Endothelial cell of umbilical vein (primary cell): ENCODE results near the gene GPR107. TPM values are rescaled to one million over a fixed set of nuclear protein-coding genes. Genes with fewer than 3 reads are reported as not detected.

Experiments
- BruUV-seq: library from RNA; stranded (reverse); fragments of 400-500 nt; replicated peaks from 2 replicates; lab custom pipeline; 2021; lab: Mats Ljungman, UMichigan
- CTCF ChIA-PET: fragments of 300-600, 350-600 bp; sonication (Branson Sonifier 250); formaldehyde crosslinking; loops from one replicate; lab custom pipeline; 2021; ENCODE audit warnings: antibody characterized with exemption, inconsistent platforms; lab: Charles Lee
- POLR2A ChIA-PET: fragments of 300-600, 350-600 bp; sonication (Branson Sonifier 250); formaldehyde crosslinking; loops from one replicate; lab custom pipeline; 2021; ENCODE audit warnings: antibody characterized with exemption, inconsistent platforms; lab: Charles Lee
- DNase-seq: peaks from one replicate; pipeline ENCODE4 v3.0.0-alpha.2; 2011; ENCODE audit warnings: low read depth, low spot score
- FAIRE-seq: peaks from 2 replicates; lab custom pipeline; 2011; peaks lifted over from hg19 to GRCh38; lab: Jason Lieb, UNC
- H2AFZ ChIP-seq: 2 replicates; pipeline ENCODE4 v1.6.0; 2012; ENCODE audit warnings: low read depth, low read length, control low read depth, inconsistent platforms
- H3K27ac ChIP-seq: 2 replicates; pipeline ENCODE4 v1.5.1; 2011; ENCODE audit warnings: low read depth, mild to moderate bottlenecking, control low read depth, low read length, moderate library complexity; ENCODE audit not compliant: insufficient read depth
- H3K27me3 ChIP-seq, 2 experiments: 2 replicates each; pipeline versions ENCODE4 v1.6.0 to v1.6.1; 2011; ENCODE audit warnings: low read length in 2 of 2, mixed read lengths in 1 of 2; ENCODE audit not compliant: control insufficient read depth in 2 of 2, insufficient read depth in 2 of 2
- H3K36me3 ChIP-seq, 2 experiments: 2 replicates in 1 of 2; 3 replicates in 1 of 2; pipeline ENCODE4 v1.5.1; 2011; ENCODE audit warnings: low read length in 2 of 2, mild to moderate bottlenecking in 1 of 2, moderate library complexity in 1 of 2; ENCODE audit not compliant: control insufficient read depth in 2 of 2, insufficient read depth in 2 of 2; ENCODE audit errors: extremely low read depth in 1 of 2
- H3K4me1 ChIP-seq: 3 replicates; pipeline ENCODE4 v1.5.1; 2011; ENCODE audit warnings: mild to moderate bottlenecking, low read length; ENCODE audit not compliant: control insufficient read depth, insufficient read depth; ENCODE audit errors: extremely low read depth
- H3K4me2 ChIP-seq: 2 replicates; pipeline ENCODE4 v1.6.1; 2011; ENCODE audit warnings: low read length, control low read depth, mixed read lengths; ENCODE audit not compliant: insufficient read depth
- H3K4me3 ChIP-seq, 3 experiments: fragments of 200-600 bp in 1 of 3; sonication (generic), shearing (Covaris generic) in 1 of 3; replicated peaks in 1 of 3; 2 replicates each; pipeline ENCODE4 v1.5.1; 2011 to 2016; ENCODE audit warnings: control low read depth in 3 of 3, low read length in 3 of 3, mild to moderate bottlenecking in 2 of 3, inconsistent platforms in 1 of 3, low read depth in 1 of 3, moderate library complexity in 1 of 3; ENCODE audit not compliant: insufficient read depth in 1 of 3
- H3K79me2 ChIP-seq: 2 replicates; pipeline ENCODE4 v1.6.0; 2012; ENCODE audit warnings: low read length, inconsistent platforms; ENCODE audit not compliant: control insufficient read depth, insufficient read depth
- H3K9ac ChIP-seq: replicated peaks from 2 replicates; pipeline ENCODE3; 2011; ENCODE audit warnings: low read length, control low read depth; ENCODE audit not compliant: insufficient read depth; ENCODE audit errors: extremely low read depth
- H3K9me1 ChIP-seq: replicated peaks from 3 replicates; pipeline ENCODE4 v1.6.0; 2011; ENCODE audit warnings: mild to moderate bottlenecking, low read length; ENCODE audit not compliant: control insufficient read depth, insufficient read depth; ENCODE audit errors: extremely low read depth
- H3K9me3 ChIP-seq: replicated peaks from 2 replicates; pipeline ENCODE4 v1.5.1; 2012; ENCODE audit warnings: low read length, inconsistent platforms; ENCODE audit not compliant: control insufficient read depth, insufficient read depth
- H4K20me1 ChIP-seq: replicated peaks from 2 replicates; pipeline ENCODE3; 2011; ENCODE audit warnings: mild to moderate bottlenecking, low read length; ENCODE audit not compliant: control insufficient read depth, insufficient read depth; ENCODE audit errors: extremely low read depth
- EZH2 ChIP-seq: IDR thresholded peaks from 2 replicates; pipeline ENCODE4 v1.6.1; 2012; ENCODE audit warnings: borderline replicate concordance, low read depth, mild to moderate bottlenecking, moderate library complexity, low read length, inconsistent platforms; ENCODE audit not compliant: severe bottlenecking
- FOS ChIP-seq: IDR thresholded peaks from 2 replicates; pipeline ENCODE4 v1.6.1; 2011; ENCODE audit warnings: mild to moderate bottlenecking, low read length, moderate library complexity, borderline replicate concordance; ENCODE audit not compliant: insufficient read depth
- GATA2 ChIP-seq: IDR thresholded peaks from 2 replicates; pipeline ENCODE4 v1.7.0; 2011; ENCODE audit warnings: low read depth, mild to moderate bottlenecking, moderate library complexity, mixed read lengths, low read length; ENCODE audit not compliant: insufficient read length, insufficient read depth
- JUN ChIP-seq: IDR thresholded peaks from 2 replicates; pipeline ENCODE4 v1.6.1; 2011; ENCODE audit warnings: borderline replicate concordance, low read depth; ENCODE audit not compliant: insufficient read length, insufficient read depth
- MYC ChIP-seq: IDR thresholded peaks from one replicate; pipeline ENCODE4 v1.6.1; 2011; ENCODE audit warnings: mild to moderate bottlenecking, low read depth, low read length
- POLR2A ChIP-seq: IDR thresholded peaks from 2 replicates; pipeline ENCODE4 v1.6.1; 2012; ENCODE audit warnings: low read depth, mild to moderate bottlenecking, control low read depth, low read length
- POLR2AphosphoS5 ChIP-seq: IDR thresholded peaks from 2 replicates; pipeline ENCODE4 v1.6.1; 2012; ENCODE audit warnings: low read depth, mild to moderate bottlenecking, control low read depth, low read length, moderate library complexity; ENCODE audit not compliant: insufficient read depth
- dilution Hi-C: fragments of 300-500 bp; cut with MboI; formaldehyde crosslinking; loops from one replicate; pipeline ENCODE4 v1.15.0; 2019; ENCODE audit warnings: low sequenced_read_pairs; ENCODE audit not compliant: extremely low pct_ligation_motif_present
- intact Hi-C: fragments of 100-400 bp; cut with micrococcal nuclease; formaldehyde crosslinking; loops from one replicate; pipeline ENCODE4 v1.10.0; 2022
- polyA plus RNA-seq, 4 experiments: library from polyadenylated mRNA; depleted of rRNA in 3 of 4; stranded (reverse) in 3 of 4; unstranded in 1 of 4; fragments of >200 nt; gene quantifications; 2 replicates each; pipeline versions ENCODE4 v1.2.1 to v1.2.3, GENCODE V29; 2011 to 2012; ENCODE audit warnings: missing spikeins in 1 of 4
- total RNA-seq: library from RNA; stranded (reverse); gene quantifications from 2 replicates; pipeline ENCODE4 v1.2.3, GENCODE V29; 2021
- TF ChIP-seq, protein P1 (sequence below), 2 donors: IDR thresholded peaks; 1 replicate in 1 of 2; 2 replicates in 1 of 2; pipeline ENCODE4 v1.5.1; 2011; ENCODE audit warnings: low read length in 2 of 2, mild to moderate bottlenecking in 2 of 2, moderate library complexity in 2 of 2, control low read depth in 1 of 2, inconsistent platforms in 1 of 2, low read depth in 1 of 2; ENCODE audit not compliant: insufficient read depth in 1 of 2; ENCODE audit errors: extremely low read depth in 1 of 2
- TF ChIP-seq, protein P2 (sequence below): IDR thresholded peaks from 2 replicates; pipeline ENCODE4 v1.6.1; 2011; ENCODE audit not compliant: insufficient read depth, insufficient read length

GPR107 gene
- total and polyA plus RNA-seq, 2 donors (not counting 3 experiments of a cell fraction or from before 2014, with no cell fraction given): 27.2 to 38.9 TPM

DNA sequence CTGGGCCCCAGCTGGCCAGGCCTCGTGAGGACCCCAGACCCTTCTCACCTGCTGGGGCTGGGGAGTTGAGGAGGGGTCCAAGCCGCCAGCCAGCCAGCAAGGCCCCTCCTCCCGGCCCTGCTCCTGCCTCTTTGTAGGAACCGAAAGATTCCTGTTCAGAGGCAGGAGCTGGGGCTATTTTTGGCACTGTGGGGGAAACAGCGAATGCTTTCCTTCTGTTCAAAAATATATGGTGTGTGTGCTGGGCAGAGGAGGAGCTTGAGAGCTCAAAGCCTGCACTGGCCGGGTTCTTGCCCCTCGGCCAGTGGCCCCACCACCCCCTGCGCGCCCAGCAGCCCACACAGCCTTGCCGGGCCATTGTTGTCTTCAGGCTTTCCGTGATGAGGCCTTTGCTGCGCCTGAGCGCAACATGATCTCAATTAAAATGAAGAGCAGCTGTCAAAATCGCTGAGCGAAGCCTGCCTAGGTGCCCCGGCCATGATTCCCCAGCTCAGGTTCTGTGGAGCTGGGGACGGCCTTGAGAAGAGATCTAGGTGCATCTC is 131.9 kb downstream of the GPR107 start:
- Histone ChIP-seq H3K4me2 (no peak overlapping the region), H3K27ac (no peak overlapping the region), H3K9me1 (no peaks in the 10 kb centered on the region), H3K9me3 (no peaks in the 10 kb centered on the region), H3K4me1 (no peaks in the 10 kb centered on the region), H4K20me1 (no peaks in the 10 kb centered on the region), H3K27me3 (no peaks in the 10 kb centered on the region), H3K36me3 (no peaks in the 10 kb centered on the region), H3K9ac (no peak overlapping the region), H2AFZ (no peak overlapping the region), H3K4me3 (no peak overlapping the region), H3K79me2 (peaks cover 79% of the 10 kb centered on the region)
- ChIA-PET CTCF (no interaction called here), POLR2A (interaction anchor here (0.5 kb wide), 1 partner anchor 12 kb away, joined by 3 read pairs; no protein-coding TSS in a partner anchor)
- TF ChIP-seq POLR2AphosphoS5: no peak
- TF ChIP-seq, protein P1, sequence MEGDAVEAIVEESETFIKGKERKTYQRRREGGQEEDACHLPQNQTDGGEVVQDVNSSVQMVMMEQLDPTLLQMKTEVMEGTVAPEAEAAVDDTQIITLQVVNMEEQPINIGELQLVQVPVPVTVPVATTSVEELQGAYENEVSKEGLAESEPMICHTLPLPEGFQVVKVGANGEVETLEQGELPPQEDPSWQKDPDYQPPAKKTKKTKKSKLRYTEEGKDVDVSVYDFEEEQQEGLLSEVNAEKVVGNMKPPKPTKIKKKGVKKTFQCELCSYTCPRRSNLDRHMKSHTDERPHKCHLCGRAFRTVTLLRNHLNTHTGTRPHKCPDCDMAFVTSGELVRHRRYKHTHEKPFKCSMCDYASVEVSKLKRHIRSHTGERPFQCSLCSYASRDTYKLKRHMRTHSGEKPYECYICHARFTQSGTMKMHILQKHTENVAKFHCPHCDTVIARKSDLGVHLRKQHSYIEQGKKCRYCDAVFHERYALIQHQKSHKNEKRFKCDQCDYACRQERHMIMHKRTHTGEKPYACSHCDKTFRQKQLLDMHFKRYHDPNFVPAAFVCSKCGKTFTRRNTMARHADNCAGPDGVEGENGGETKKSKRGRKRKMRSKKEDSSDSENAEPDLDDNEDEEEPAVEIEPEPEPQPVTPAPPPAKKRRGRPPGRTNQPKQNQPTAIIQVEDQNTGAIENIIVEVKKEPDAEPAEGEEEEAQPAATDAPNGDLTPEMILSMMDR (IDR thresholded peaks at IDR 0.05; ENCODE audit: extremely low read depth in 1 of 2, insufficient read depth in 1 of 2, low read depth in 1 of 2, low read length in 2 of 2): no peak
- no peak for TF ChIP-seq JUN
- no peak for TF ChIP-seq MYC
- no peak for TF ChIP-seq FOS
- TF ChIP-seq, protein P2, sequence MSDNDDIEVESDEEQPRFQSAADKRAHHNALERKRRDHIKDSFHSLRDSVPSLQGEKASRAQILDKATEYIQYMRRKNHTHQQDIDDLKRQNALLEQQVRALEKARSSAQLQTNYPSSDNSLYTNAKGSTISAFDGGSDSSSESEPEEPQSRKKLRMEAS: no peak
- TF ChIP-seq EZH2: no peak
- no peak for TF ChIP-seq POLR2A
- no peak for TF ChIP-seq GATA2
- FAIRE-seq (no peak), DNase-seq (no peak)
- dilution Hi-C loops: no loop called here
- intact Hi-C loops: no loop called here
- BruUV-seq: no TSS peak
